Measurements from ENCODE around the gene ELL2.

DNA sequence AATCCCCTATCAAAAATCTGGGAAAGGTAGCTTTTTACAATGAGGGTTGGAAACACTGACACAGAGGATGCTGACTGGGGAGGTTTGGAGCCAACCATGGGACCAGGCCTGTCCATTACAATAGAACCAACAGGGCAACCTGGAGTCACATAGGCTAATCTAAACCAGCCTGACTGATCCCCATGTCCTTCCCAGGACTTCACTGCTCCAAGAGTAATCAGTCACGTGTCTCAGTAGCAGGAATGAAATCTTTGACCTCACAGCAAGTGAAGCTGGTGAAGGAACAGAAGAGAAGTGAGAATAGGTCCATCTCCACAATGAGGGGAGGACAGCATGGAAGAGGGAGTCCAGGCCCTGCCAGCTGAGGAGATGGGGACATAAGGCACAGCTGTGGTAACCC, 123.1 kb downstream of the ELL2 start:
- TF ChIP-seq, protein P1, sequence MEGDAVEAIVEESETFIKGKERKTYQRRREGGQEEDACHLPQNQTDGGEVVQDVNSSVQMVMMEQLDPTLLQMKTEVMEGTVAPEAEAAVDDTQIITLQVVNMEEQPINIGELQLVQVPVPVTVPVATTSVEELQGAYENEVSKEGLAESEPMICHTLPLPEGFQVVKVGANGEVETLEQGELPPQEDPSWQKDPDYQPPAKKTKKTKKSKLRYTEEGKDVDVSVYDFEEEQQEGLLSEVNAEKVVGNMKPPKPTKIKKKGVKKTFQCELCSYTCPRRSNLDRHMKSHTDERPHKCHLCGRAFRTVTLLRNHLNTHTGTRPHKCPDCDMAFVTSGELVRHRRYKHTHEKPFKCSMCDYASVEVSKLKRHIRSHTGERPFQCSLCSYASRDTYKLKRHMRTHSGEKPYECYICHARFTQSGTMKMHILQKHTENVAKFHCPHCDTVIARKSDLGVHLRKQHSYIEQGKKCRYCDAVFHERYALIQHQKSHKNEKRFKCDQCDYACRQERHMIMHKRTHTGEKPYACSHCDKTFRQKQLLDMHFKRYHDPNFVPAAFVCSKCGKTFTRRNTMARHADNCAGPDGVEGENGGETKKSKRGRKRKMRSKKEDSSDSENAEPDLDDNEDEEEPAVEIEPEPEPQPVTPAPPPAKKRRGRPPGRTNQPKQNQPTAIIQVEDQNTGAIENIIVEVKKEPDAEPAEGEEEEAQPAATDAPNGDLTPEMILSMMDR (IDR thresholded peaks at IDR 0.05), result no peak
- no peak for TF ChIP-seq ZFX (IDR thresholded peaks at IDR 0.05; ENCODE audit: borderline replicate concordance)

Measured in 22Rv1 (cell line).